C4-2B (cell line): Measurements from ENCODE around the gene MED26.

Experiments used
- CTCF ChIP-seq: fragments of 450-650 bp; conservative IDR thresholded peaks from 2 replicates; pipeline ENCODE4 v1.5.1; 2017; ENCODE audit warnings: mild to moderate bottlenecking
- ZFX ChIP-seq: fragments of 450-650 bp; IDR thresholded peaks from 2 replicates; pipeline ENCODE4 v1.6.1; 2017

GRCh38 chr19:16596399-16596798 lies 31.6 kb downstream of the MED26 start:
- TF ChIP-seq CTCF: no peak
- no peak for TF ChIP-seq ZFX
